Ovary (tissue), 9 donors: ENCODE measurements around the gene NPAS2. TPM values are rescaled to one million over a fixed set of nuclear protein-coding genes. Genes with fewer than 3 reads are reported as not detected.

Experiments used
- DNase-seq, 5 donors: peaks; one replicate each; pipeline ENCODE4 v3.0.0-alpha.2; 2019 to 2020
- H3K27ac ChIP-seq, 2 donors: fragments of 200-600 bp; one replicate each; pipeline versions ENCODE4 v1.5.1 to v1.8.0; 2019 to 2022
- H3K27me3 ChIP-seq: fragments of 200-600 bp; one replicate; pipeline ENCODE4 v1.8.0; 2022
- H3K36me3 ChIP-seq: fragments of 200-600 bp; sonication (generic); one replicate; pipeline ENCODE4 v1.5.1; 2019
- H3K4me1 ChIP-seq: one replicate; pipeline ENCODE4 v1.8.1; 2013; ENCODE audit warnings: mild to moderate bottlenecking, moderate library complexity; ENCODE audit not compliant: insufficient read depth
- H3K4me3 ChIP-seq: fragments of 200-600 bp; sonication (generic); one replicate; pipeline ENCODE4 v1.5.1; 2017
- H3K9me3 ChIP-seq, 2 donors: fragments of 200-600 bp in 1 of 2; sonication (generic) in 1 of 2; one replicate each; pipeline versions ENCODE4 v1.5.1 to v1.8.1; 2013 to 2019; ENCODE audit warnings: mild to moderate bottlenecking in 1 of 2, moderate library complexity in 1 of 2
- EP300 ChIP-seq: sonication (generic); formaldehyde crosslinking; IDR thresholded peaks from one replicate; pipeline ENCODE4 v1.6.1; 2017; ENCODE audit warnings: antibody characterized with exemption
- POLR2A ChIP-seq: fragments of 450-650 bp; IDR thresholded peaks from one replicate; pipeline ENCODE4 v1.6.1; 2017; ENCODE audit warnings: antibody characterized with exemption, mild to moderate bottlenecking, moderate library complexity
- WGBS, 3 donors: extraction: QIAGEN DNeasy Blood & Tissue Kit in 1 of 3; methylation state at CpG; one replicate each; pipeline versions ENCODE4 v1.1.5 to v1.1.7; 2013 to 2017; 5-methylcytosine and 5-hydroxymethylcytosine counted together
- intact Hi-C, 4 donors: fragments of 100-400 bp; cut with DNase I; formaldehyde crosslinking; loops; one replicate each; pipeline versions ENCODE4 v1.11.0 to v1.15.1; 2022 to 2023
- polyA plus RNA-seq, 2 donors: library from polyadenylated mRNA; stranded (reverse); fragments of 200-250 nt in 1 of 2; fragments of 350-450 nt in 1 of 2; fragmentation: Illumina TruSeq in 1 of 2; extraction: RNeasy Lipid Tissue Mini Kit (QIAGEN cat#74804) in 1 of 2; gene quantifications; one replicate each; pipeline ENCODE4 v1.2.3, GENCODE V29; 2013 to 2014
- total RNA-seq, 7 donors: library from RNA; depleted of rRNA in 2 of 7; stranded (reverse); fragments of >200 nt in 2 of 7; fragmentation: NEBNext Ultra II Directional in 3 of 7; extraction: Animal tissue kit (Norgen Biotek cat#: 25700) in 3 of 7; gene quantifications; one replicate each; pipeline versions ENCODE4 v1.1.0 to v1.2.4, GENCODE V29; 2016 to 2023
- TF ChIP-seq, protein P1 (sequence below), 3 donors: fragments of 450-650 bp in 2 of 3; fragments of 200-600 bp in 1 of 3; IDR thresholded peaks; one replicate each; pipeline versions ENCODE4 v1.5.1 to v1.8.0; 2016 to 2022; ENCODE audit warnings: antibody characterized with exemption in 3 of 3, mild to moderate bottlenecking in 1 of 3
- donor health status: DM: no; HTN: no; CAD: no; lungs with moderate emphysema.
- donor health status: DM: no; HTN: no; CAD: no.
- donor health status: Bipolar disorder and iron deficiency.
- donor health status: DM: yes; HTN: yes; CAD: no.
- donor health status: DM: no; HTN: no; CAD: no.
- donor health status: DM: yes; HTN: yes; CAD: no.

The NPAS2 gene
- total and polyA plus RNA-seq, 9 donors, result 1.6 to 20.6 (median 7.3) TPM

DNA sequence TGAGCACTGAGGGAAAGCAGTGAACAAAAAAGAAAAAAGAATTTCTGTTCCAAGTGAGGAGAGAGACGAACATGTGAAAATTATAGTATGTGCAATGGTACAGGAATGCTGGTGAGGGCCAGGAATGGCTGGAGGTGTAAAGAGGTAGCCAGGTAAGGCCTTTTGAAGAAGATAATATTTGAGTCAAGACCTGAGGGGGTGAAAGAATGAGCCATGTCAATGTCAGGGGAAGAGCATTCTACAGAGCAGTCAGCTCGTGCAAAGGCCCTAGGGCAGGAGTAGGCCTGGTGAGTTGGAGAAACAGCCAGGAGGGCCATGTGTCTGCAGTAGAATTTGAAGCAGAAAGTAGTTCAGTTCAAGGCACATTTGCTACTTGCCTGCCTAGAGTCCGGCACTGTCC lies 169.7 kb downstream of the NPAS2 start:
- 94 to 98% (median 96%) methylated on average over 3 of the region's 3 CpGs for WGBS, 3 donors
- TF ChIP-seq, protein P1, sequence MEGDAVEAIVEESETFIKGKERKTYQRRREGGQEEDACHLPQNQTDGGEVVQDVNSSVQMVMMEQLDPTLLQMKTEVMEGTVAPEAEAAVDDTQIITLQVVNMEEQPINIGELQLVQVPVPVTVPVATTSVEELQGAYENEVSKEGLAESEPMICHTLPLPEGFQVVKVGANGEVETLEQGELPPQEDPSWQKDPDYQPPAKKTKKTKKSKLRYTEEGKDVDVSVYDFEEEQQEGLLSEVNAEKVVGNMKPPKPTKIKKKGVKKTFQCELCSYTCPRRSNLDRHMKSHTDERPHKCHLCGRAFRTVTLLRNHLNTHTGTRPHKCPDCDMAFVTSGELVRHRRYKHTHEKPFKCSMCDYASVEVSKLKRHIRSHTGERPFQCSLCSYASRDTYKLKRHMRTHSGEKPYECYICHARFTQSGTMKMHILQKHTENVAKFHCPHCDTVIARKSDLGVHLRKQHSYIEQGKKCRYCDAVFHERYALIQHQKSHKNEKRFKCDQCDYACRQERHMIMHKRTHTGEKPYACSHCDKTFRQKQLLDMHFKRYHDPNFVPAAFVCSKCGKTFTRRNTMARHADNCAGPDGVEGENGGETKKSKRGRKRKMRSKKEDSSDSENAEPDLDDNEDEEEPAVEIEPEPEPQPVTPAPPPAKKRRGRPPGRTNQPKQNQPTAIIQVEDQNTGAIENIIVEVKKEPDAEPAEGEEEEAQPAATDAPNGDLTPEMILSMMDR (IDR thresholded peaks at IDR 0.05), result no peak
- TF ChIP-seq EP300 (no peak), POLR2A (no peak)
- intact Hi-C loops, result loop anchor here in 3 of 4 donors (5.0 to 10.0 kb wide), 4 partner anchors 165 to 725 kb away; partner anchors contain the start of gene NPAS2 (in 1 of the 3)
- no peaks in the 10 kb centered on the region for H3K4me1 ChIP-seq
- no peak for DNase-seq
- no peak overlapping the region for H3K27ac ChIP-seq
- H3K27me3 ChIP-seq, result no peaks in the 10 kb centered on the region
- H3K36me3 ChIP-seq, result no peaks in the 10 kb centered on the region
- no peak overlapping the region for H3K4me3 ChIP-seq
- no peaks in the 10 kb centered on the region for H3K9me3 ChIP-seq

- Histone ChIP-seq H3K9me3 (no peaks in the 10 kb centered on the region), H3K36me3 (no peaks in the 10 kb centered on the region), H3K27me3 (no peaks in the 10 kb centered on the region), H3K27ac (no peak overlapping the region), H3K4me3 (no peak overlapping the region), H3K4me1 (no peaks in the 10 kb centered on the region)
- DNase-seq, result no peak
- intact Hi-C loops, result loop anchor here in 1 of 4 donors (5.0 kb wide), 1 partner anchor 388 kb away; no protein-coding TSS in a partner anchor
- 92 to 95% (median 95%) methylated on average over 9 of the region's 9 CpGs for WGBS, 3 donors
- TF ChIP-seq POLR2A, result no peak
- TF ChIP-seq, protein P1 (IDR thresholded peaks at IDR 0.05), result no peak
- no peak for TF ChIP-seq EP300
Measured at GRCh38 chr2:100990166-100990565, 170.2 kb downstream of the NPAS2 start.

GRCh38 chr2:100990650-100991403 lies 170.9 kb downstream of the NPAS2 start:
- no peaks in the 10 kb centered on the region for H3K9me3 ChIP-seq
- DNase-seq, result no peak
- TF ChIP-seq, protein P1 (IDR thresholded peaks at IDR 0.05), result no peak
- H3K4me1 ChIP-seq, result no peaks in the 10 kb centered on the region
- intact Hi-C loops, result loop anchor here in 1 of 4 donors (5.0 kb wide), 1 partner anchor 389 kb away; no protein-coding TSS in a partner anchor
- H3K4me3 ChIP-seq, result no peak overlapping the region
- H3K27me3 ChIP-seq, result no peaks in the 10 kb centered on the region
- WGBS, 3 donors, result 79 to 86% (median 81%) methylated on average over 21 to 24 of the region's 24 CpGs
- H3K36me3 ChIP-seq, result no peaks in the 10 kb centered on the region
- H3K27ac ChIP-seq, result no peak overlapping the region

GRCh38 chr2:100991404-100991773 lies 171.4 kb downstream of the NPAS2 start:
- Histone ChIP-seq H3K36me3 (no peaks in the 10 kb centered on the region), H3K4me1 (no peaks in the 10 kb centered on the region), H3K27me3 (no peaks in the 10 kb centered on the region), H3K27ac (no peak overlapping the region), H3K4me3 (no peak overlapping the region), H3K9me3 (no peaks in the 10 kb centered on the region)
- DNase-seq, result no peak
- intact Hi-C loops, result loop anchor here in 1 of 4 donors (5.0 kb wide), 1 partner anchor 389 kb away; no protein-coding TSS in a partner anchor
- 79 to 88% (median 81%) methylated on average over 5 of the region's 5 CpGs for WGBS, 3 donors
- TF ChIP-seq POLR2A (no peak), EP300 (no peak)
- TF ChIP-seq, protein P1 (IDR thresholded peaks at IDR 0.05), result no peak
